ENCODE measurements around the gene OCIAD1.

Gene OCIAD1

GRCh38 chr4:48830706-48831531, at the start of gene OCIAD1:
Gene OCIAD1 (plus strand): TSS chr4:48831088. CDS start chr4:48832625, 1,537 bp downstream.
- no peaks in the 10 kb centered on the region for H3K27me3 ChIP-seq

GRCh38 chr4:48781968-48782367, 48.9 kb upstream of the OCIAD1 start:
- Histone ChIP-seq H3K4me2 (no peak overlapping the region), H3K9ac (no peak overlapping the region), H3K27ac (no peak overlapping the region), H3K27me3 (no peaks in the 10 kb centered on the region), H3K4me3 (no peak overlapping the region), H3K36me3 (no peaks in the 10 kb centered on the region), H4K20me1 (peaks cover 20 to 30% (median 25%) of the 10 kb centered on the region in 11 experiments; a peak in 20 of 22 replicates), H3K4me1 (peaks cover 17 to 23% (median 18%) of the 10 kb centered on the region in 10 experiments), H3K9me3 (replicated peaks in 1 of 11) (no peaks in the 10 kb centered on the region)
- TF ChIP-seq Cebpa-rat (IDR thresholded peaks at IDR 0.05), result no peak

More at GRCh38 chr4:48830706-48831531, at the start of gene OCIAD1:
- Histone ChIP-seq H3K4me3 (peak within 1 kb of the TSS; percentile 72 to 97 (median 88)), H3K36me3 (peaks cover 23 to 35% (median 32%) of the 10 kb centered on the region in 11 experiments), H4K20me1 (0 out of 22 replicates have a peak, but pooled peaks cover 0 to 4% (median 0%) of the 10 kb centered on the region in 11 experiments), H3K9ac (peak within 1 kb of the TSS; percentile 90 to 100 (median 98)), H3K4me1 (peaks cover 12 to 22% (median 14%) of the 10 kb centered on the region in 10 experiments), H3K27ac (peak within 1 kb of the TSS; percentile 93 to 100 (median 98)), H3K4me2 (peak within 1 kb of the TSS; percentile 63 to 96 (median 82)), H3K9me3 (replicated peaks in 1 of 11) (peaks cover 0 to 13% (median 10%) of the 10 kb centered on the region in 11 experiments; a peak in 14 of 22 replicates)
- no peak for TF ChIP-seq Cebpa-rat (IDR thresholded peaks at IDR 0.05)

- H3K4me3 ChIP-seq, result no peak overlapping the region
- H3K9ac ChIP-seq, result no peak overlapping the region
- H3K9me3 ChIP-seq (replicated peaks in 1 of 11), result no peaks in the 10 kb centered on the region
- no peak for TF ChIP-seq Cebpa-rat (IDR thresholded peaks at IDR 0.05)
- H4K20me1 ChIP-seq, result no peaks in the 10 kb centered on the region
- H3K27me3 ChIP-seq, result no peaks in the 10 kb centered on the region
- no peak overlapping the region for H3K27ac ChIP-seq
- no peak overlapping the region for H3K4me2 ChIP-seq
- peaks cover 6 to 11% (median 8%) of the 10 kb centered on the region in 10 experiments; a peak in 19 of 20 replicates for H3K4me1 ChIP-seq
- H3K36me3 ChIP-seq, result no peaks in the 10 kb centered on the region
Observed at GRCh38 chr4:48785302-48785701, 45.6 kb upstream of the OCIAD1 start.

- Histone ChIP-seq H4K20me1 (no peaks in the 10 kb centered on the region), H3K9me3 (replicated peaks in 1 of 11) (no peaks in the 10 kb centered on the region), H3K4me1 (peaks cover 0 to 7% (median under 1%) of the 10 kb centered on the region in 10 experiments; a peak in 8 of 20 replicates), H3K9ac (no peak overlapping the region), H3K36me3 (no peaks in the 10 kb centered on the region), H3K27ac (no peak overlapping the region), H3K27me3 (no peaks in the 10 kb centered on the region), H3K4me2 (no peak overlapping the region), H3K4me3 (no peak overlapping the region)
- no peak for TF ChIP-seq Cebpa-rat (IDR thresholded peaks at IDR 0.05)
Observed at GRCh38 chr4:48786549-48786948, 44.3 kb upstream of the OCIAD1 start.

GRCh38 chr4:48787056-48787455, 43.8 kb upstream of the OCIAD1 start:
- H3K27ac ChIP-seq, result no peak overlapping the region
- H3K36me3 ChIP-seq, result no peaks in the 10 kb centered on the region
- H3K4me1 ChIP-seq, result peaks cover 0 to 10% (median 0%) of the 10 kb centered on the region in 10 experiments; a peak in 7 of 20 replicates
- H4K20me1 ChIP-seq, result no peaks in the 10 kb centered on the region
- H3K9ac ChIP-seq, result no peak overlapping the region
- H3K9me3 ChIP-seq (replicated peaks in 1 of 11), result no peaks in the 10 kb centered on the region
- no peak for TF ChIP-seq Cebpa-rat (IDR thresholded peaks at IDR 0.05)
- H3K4me2 ChIP-seq, result no peak overlapping the region
- H3K27me3 ChIP-seq, result no peaks in the 10 kb centered on the region
- H3K4me3 ChIP-seq, result no peak overlapping the region

GRCh38 chr4:48790561-48790960, 40.3 kb upstream of the OCIAD1 start:
- Histone ChIP-seq H3K27me3 (no peaks in the 10 kb centered on the region), H3K36me3 (no peaks in the 10 kb centered on the region), H3K4me1 (peaks cover 0 to 21% (median 4%) of the 10 kb centered on the region in 10 experiments; a peak in 9 of 20 replicates), H3K9ac (no peak overlapping the region), H4K20me1 (no peaks in the 10 kb centered on the region), H3K27ac (no peak overlapping the region), H3K4me2 (peak overlapping the region in 1 of 11 experiments; percentile 30; a peak in 2 of 22 replicates), H3K9me3 (replicated peaks in 1 of 11) (no peaks in the 10 kb centered on the region), H3K4me3 (no peak overlapping the region)
- TF ChIP-seq Cebpa-rat (IDR thresholded peaks at IDR 0.05), result no peak

GRCh38 chr4:48791313-48791712, 39.6 kb upstream of the OCIAD1 start:
- H3K4me2 ChIP-seq, result no peak overlapping the region
- H3K9me3 ChIP-seq (replicated peaks in 1 of 11), result no peaks in the 10 kb centered on the region
- no peaks in the 10 kb centered on the region for H3K27me3 ChIP-seq
- no peaks in the 10 kb centered on the region for H3K36me3 ChIP-seq
- no peak overlapping the region for H3K4me3 ChIP-seq
- H3K27ac ChIP-seq, result no peak overlapping the region
- TF ChIP-seq Cebpa-rat (IDR thresholded peaks at IDR 0.05), result no peak
- no peaks in the 10 kb centered on the region for H4K20me1 ChIP-seq
- no peak overlapping the region for H3K9ac ChIP-seq
- H3K4me1 ChIP-seq, result peaks cover 0 to 21% (median 4%) of the 10 kb centered on the region in 10 experiments; a peak in 9 of 20 replicates

- Histone ChIP-seq H4K20me1 (no peaks in the 10 kb centered on the region), H3K27me3 (no peaks in the 10 kb centered on the region), H3K4me1 (peaks cover 0 to 21% (median 4%) of the 10 kb centered on the region in 10 experiments; a peak in 9 of 20 replicates), H3K4me3 (no peak overlapping the region), H3K9me3 (replicated peaks in 1 of 11) (no peaks in the 10 kb centered on the region), H3K27ac (no peak overlapping the region), H3K9ac (no peak overlapping the region), H3K36me3 (no peaks in the 10 kb centered on the region), H3K4me2 (peak overlapping the region in 6 of 11 experiments; percentile 16 to 67 (median 53); a peak in 10 of 22 replicates)
- no peak for TF ChIP-seq Cebpa-rat (IDR thresholded peaks at IDR 0.05)
Observed at GRCh38 chr4:48792348-48793006, 38.4 kb upstream of the OCIAD1 start.

GRCh38 chr4:48795108-48795507, 35.8 kb upstream of the OCIAD1 start:
- no peaks in the 10 kb centered on the region for H3K27me3 ChIP-seq
- H3K27ac ChIP-seq, result no peak overlapping the region
- no peak overlapping the region for H3K9ac ChIP-seq
- no peak overlapping the region; a peak in 1 of 22 replicates for H3K4me2 ChIP-seq
- H3K4me3 ChIP-seq, result no peak overlapping the region
- H4K20me1 ChIP-seq, result no peaks in the 10 kb centered on the region
- H3K9me3 ChIP-seq (replicated peaks in 1 of 11), result no peaks in the 10 kb centered on the region
- no peaks in the 10 kb centered on the region for H3K36me3 ChIP-seq
- TF ChIP-seq Cebpa-rat (IDR thresholded peaks at IDR 0.05), result no peak
- H3K4me1 ChIP-seq, result peaks cover 0 to 26% (median 4%) of the 10 kb centered on the region in 10 experiments; a peak in 9 of 20 replicates

All from BLaER1 treated with 17β-estradiol and CSF1 and Interleukin-3, amounts not matched to agents 10 nM and 100 nM (cell line).